GM21381 (cell line): Measurements from ENCODE around the gene KIF25.

Experiments used
- ATAC-seq: cut with Tn5 transposase; IDR thresholded peaks from one replicate; pipeline ENCODE4 v1.9.1; 2021; ENCODE audit warnings: mild to moderate bottlenecking, moderate library complexity; ENCODE audit not compliant: unreplicated experiment

The KIF25 gene

DNA sequence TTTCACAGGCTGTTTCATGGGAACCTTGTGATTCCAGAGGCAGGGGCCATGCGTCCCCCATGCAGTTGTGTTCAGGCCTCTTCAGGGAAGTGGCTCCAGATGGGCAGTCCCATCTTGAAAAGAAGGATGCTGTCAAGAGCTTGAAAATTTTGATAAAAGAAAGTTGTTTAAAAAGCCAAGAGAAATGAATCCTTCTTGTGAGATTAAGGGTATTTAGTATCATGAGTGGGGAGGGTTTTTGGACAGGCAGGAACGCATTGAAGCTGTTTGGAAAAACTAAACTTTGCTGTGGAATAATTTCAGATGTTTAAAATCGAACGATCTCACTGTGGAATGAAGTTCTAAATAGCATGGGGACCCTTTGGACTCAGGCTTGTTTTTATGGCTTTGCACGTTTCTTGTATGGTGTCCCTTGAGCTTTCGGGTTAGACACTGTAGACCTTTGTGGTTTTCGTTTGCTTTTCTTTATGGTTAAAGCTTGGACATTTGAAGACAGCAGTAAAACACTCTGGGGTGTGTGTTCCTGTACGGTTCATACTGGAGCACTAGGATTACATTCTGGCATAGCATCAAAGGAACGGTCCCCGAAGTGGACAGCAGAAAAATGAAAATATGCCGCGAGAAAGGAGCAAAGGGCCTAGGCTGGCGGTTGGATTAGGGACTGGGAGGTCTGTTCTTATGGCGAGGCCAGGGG, 18.2 kb downstream of the KIF25 start:
- ATAC-seq: no peak

DNA sequence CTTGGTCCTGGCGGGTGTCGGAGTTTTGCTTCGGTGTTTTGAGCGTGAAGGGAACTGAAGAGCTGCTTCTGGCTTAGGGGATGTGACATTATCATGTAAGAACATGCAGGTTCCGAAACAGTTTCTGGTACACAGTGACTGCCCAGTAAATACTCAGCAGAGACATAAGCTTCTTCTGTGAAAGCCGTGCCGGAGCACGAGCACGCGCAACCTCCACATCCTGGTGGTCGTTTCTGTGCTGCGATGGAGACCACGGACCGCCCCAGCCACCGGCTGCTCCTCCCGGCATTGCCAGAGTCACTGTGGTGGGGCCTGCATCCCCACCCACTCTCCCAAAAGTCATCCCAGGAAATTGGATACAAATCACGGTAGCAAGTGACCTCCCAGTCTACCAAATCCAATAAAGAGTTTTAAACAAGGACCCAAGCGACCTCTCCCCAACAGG, 18.7 kb downstream of the KIF25 start:
- ATAC-seq: no peak

DNA sequence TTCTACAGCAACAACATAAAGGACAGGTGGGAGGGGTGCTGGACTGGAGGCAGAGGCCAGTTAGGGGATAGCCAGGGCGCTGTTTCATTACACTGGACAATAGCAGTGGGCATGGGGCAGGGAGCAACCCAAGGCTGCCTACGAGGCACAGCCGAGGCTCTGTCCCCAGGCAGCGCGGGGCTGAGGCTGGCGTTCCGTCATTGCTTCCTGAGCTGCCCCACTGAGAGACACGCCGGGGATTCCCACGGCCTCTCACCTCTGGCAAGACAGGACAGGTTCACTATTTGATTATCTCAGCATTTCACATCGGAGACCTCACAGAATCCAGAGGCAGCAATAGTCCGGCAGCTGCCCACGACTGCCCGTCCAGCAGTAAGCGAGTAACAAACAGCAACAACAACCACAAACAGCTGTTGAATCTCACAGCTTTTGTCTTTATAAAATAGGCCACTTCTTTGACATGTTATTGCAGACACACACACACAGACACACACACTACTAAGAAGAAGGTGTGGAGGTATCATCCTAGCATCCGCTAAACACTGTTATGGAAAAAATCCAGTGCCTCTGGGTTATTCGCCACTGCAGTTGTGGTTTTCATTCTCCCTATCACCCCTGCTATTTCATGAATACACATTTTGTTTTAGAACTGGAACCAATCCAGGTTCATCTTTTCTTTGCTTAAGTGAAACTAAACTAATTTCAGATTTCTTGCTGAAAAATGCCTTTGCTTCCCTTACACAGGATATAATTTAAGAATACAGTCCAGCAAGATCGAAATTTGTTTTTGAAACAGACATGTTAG, 19.5 kb downstream of the KIF25 start:
- no peak for ATAC-seq

DNA sequence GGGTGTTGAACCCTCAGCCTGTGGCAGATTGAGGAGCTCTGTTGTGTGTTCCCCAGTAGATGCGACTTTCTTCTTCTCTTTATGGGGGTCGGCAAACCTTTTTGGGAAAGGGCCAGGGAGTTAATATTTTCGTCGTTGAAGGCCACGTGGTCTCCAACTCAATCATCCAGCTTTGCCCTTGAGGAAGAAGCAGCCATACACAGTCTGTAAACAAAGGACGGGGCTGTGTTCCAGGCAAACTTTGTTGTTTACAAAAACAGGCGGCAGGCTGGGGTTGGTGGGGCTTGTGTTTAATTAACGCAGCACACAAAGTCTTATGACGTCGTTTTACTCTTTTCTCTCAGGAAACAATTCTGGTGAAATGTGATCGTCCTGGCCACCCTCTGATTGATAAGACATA, 20.2 kb downstream of the KIF25 start:
- no peak for ATAC-seq

DNA sequence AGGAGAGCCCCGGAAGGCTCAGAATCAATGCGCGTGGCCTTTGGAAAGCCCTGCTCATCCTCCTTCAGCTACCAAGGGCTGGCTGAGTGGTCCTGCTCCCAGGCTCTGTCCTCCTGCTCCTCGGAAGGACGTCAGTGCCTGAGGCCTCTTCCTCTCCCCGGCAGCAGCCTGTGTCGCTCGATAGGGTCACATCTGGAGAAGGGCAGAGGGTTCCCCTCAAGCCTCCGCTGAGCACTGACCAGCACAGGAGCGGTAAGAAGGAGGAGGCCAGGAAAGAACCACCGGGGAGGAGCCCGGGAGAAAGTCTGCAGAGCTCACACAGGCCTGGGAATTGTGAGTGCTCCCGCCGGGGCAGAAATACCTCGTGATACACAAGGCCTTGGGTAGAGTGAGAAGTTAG, 21.2 kb downstream of the KIF25 start:
- no peak for ATAC-seq

DNA sequence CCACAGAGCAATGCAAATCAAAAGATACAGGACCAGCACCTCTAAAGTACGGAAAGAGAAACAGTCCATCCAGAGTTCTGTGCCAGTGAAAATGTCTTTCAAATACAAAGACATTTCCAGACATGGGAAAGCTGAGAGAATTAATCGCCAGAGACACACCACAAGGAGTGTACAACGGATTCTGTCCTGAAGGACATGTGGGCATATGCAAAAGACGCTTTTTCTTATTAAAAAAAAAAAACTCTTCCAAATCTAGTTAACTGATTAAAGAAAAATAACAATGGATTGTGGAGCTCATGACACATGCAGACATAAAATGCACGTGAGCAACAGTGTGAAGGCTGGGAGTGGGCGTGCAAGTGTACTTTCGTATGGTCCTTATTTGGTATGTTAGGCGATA, 22.8 kb downstream of the KIF25 start:
- ATAC-seq: no peak

DNA sequence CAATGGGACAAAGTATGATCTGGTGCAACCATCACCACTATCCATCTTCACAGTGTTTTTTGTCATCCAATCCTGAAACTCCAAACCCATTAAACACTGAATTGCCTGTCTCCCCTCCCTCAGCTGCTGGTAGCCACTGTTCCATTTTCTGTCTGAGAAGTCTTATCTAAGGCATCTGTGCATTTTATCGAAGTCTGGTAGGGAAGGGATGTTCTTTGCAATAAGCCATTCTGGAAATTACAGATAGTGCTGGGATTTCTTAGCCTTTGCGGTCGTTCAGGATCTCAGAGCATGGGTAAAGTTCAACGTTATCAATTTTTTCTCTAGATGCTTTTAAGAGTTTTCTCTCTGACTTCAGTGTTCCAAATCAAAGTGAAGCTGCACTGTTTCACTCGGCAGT, 24.1 kb downstream of the KIF25 start:
- no peak for ATAC-seq

DNA sequence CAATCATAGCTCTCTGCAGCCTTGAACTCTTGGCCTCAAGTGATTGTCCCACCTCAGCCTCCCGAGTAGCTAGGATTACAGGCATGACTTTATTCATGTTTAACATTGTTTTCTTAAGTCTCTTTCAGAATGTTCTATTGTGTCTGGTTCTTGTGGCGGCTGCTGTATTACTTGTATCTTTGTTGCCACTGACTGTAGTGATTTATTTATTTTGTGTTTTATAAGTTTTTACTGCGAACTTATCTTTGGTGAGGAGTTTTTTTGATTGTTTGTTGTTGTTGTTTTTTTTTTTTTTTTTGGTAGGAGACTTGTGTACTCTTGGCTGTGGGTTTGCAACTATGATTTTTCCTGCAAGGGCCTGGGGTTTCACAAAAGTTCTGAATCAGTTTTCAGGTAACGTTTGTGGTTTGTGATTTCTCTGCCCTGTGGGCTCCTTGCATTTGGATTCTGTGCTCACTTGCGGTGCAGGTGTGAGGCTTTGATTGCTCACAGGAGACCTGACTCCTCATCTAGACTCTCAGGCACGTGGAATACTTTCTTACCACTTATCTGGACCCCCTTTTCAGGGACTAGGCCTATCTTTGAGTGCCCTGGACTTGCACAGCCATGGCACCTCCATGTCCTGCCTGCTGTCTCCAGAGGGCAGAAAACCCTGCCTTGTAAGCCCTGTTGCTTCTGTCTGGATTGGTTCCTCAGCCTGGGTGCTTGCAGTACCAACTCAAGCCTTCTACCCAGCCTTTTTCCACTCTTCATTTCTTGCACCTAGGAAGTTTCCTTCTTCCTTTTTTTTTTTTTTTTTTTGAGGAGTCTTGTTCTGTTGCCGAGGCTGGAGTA, 25.2 kb downstream of the KIF25 start:
- ATAC-seq: no peak

DNA sequence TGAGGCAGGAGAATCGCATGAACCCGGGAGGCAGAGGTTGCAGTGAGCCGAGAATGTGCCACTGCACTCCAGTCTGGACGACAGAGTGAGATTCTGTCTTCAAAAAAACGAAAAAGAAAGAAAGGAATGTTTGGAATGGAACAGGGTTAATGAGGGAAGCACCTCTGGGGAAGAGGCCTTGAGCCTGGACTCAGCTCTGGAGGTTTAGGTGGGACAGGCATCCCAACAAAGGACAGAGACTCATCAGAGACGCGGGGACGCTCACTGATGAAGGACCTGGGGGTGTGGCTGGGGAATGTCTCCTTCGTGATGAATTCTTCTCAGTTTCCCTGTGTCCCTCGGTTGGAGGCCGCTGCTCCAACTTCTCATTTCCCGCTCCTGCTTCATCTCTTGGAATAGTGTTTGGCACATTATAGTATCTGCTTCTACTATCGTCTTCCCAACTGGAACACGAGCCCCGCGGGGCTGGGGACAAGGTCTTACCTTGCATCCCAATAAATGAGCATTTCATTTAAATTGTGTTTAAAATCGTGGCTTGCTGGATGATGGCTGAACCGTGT, 27.6 kb downstream of the KIF25 start:
- no peak for ATAC-seq

DNA sequence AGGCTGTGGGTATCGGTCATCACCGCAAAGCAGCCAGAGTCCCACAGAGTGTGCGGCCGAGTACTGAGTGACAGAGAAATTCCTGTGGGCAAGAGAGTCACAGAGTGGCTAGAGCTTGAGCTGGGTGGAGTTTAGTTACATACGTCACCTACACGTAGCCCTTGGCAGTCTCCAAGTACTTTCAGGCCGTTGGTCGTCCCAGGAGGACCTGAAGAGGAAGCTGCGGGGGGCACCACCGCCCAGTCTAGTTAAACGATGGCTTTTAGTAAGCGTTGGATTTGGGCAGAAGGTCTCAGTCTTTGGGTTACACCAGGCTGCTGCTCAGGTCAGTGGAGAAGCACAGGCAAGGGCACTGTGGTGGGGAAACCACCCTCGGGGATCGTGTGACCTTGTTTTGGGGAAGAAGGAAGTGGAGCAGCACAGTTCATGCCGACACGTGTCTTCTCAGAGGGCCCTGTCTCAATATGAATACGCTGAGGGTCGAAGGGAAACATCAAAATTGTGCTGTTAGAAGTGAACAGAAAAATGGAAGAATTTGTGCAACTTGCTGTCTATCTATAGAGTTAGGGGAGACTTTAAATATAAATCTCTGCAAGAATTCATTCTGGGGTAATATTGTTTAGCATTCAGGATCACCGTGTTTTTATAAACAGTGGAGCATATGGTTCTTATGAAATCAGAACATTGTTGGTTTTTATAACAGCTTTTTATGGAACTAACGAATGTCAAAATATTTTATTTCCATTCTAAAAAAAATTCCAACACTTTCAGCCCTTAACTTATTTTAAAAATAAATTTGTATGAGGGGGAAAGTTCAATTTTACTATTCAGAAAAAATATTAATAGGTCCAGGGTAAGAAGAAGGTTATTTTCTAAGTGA, 28.6 kb downstream of the KIF25 start:
- ATAC-seq: no peak

DNA sequence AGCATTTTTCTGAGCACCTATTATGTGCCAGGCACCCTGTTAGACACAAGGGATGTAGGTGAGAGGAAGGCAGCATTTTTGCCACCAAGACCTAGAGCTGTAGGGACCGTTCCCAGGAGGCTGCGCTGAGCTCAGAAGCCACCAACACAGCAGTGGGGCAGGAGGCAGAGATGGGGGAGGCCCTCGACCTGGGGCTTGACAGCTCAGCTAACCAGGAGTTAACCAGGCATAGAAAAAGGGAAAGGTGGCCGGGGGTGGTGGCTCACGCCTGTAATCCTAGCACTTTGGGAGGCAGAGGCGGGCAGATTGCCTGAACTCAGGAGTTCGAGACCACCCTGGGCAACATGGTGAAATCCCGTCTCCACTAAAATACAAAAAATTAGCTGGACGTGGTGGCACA, 29.5 kb downstream of the KIF25 start:
- ATAC-seq: no peak

DNA sequence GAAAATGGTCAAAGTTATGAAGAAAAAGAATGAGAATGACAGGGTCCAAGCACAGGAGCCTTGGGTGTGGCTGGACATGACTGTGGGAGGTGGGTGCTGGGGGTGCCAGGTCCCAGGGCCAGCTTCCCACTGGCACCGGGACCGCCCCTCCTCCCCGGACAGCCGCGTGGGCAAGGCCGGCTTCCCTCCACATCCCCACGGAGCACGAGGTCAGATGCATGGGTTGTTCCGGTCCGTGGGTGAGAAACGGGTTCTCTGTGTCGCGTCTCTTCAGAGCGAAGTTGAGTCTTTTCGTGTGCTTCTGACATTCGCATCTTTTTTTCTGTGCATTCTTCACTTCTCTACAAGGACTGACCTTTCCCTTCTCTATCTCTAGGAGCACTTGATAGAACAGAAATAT, 30.1 kb downstream of the KIF25 start:
- no peak for ATAC-seq

DNA sequence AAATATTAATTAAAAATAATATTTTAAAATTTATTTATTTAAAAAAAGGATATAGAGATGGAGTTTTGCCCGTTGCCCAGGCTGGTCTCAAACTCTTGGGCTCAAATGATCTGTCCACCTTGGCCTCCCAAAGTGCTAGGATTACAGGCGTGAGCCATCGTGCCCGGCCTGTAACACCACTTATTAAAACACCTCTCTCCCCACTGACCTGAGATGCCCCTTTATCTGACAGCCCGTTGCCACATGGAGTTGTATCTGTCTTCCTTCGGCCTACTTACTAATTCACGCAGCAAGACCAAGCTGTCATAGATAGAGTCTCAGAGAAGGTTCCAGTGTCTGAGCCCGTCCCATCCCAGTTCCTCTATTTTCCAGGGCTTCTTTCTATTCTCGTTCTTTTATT, 30.7 kb downstream of the KIF25 start:
- no peak for ATAC-seq

DNA sequence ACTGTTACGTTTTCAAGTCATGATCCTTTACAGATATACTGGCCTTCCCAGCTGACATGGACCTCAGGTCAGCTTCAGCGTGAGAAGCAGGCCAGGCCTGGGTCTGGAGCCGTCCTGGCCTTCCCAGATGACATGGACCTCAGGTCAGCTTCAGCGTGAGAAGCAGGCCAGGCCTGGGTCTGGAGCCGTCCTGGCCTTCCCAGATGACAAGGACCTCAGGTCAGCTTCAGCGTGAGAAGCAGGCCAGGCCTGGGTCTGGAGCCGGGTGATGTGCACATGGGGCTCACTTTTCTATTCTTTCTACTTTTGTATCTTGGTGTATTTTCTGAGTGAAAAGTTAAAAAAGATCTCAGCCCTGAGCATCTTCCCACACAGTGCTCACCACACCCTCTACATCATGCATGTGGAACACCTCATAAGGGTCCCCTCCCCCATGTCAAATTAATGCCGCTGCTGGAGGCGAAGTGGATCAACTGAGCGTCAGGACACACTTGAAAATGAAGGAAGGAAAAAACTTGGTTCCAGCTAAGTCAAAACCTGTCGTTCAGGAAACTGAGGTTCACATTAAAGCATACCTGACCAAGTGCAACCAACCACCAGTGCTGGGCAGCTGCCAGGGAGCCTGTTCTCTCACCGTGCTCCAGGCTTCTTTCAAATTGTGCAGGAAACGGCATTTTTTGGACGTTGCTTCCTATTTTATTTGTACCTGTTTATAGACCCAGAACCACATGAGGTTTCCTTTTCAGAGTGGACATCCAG, 32.2 kb downstream of the KIF25 start:
- ATAC-seq: no peak

DNA sequence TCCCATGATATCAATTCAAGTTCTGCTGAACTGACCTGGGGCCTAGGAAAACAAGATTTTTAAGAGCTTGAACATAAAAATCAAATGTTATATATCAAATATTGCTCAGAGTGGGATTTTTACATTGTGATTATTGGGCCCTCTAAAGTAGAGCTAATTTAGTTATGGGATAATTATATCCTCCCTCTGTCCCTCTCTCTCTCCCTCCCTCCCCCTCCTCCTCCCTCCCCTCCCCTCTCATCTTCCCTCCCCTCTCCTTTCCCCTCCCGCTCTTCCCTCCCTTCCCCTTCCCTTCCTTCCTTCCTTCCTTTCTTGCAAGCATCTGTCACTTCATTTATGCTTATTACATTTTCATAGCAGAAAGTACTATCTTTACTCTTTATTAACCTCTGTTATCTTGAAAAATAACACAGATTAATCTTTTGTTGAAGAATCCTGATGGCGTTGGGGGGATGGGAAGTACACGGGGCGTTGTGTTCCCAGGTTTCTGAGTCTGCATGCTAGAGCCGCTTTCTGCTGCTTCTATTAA, 32.8 kb downstream of the KIF25 start:
- no peak for ATAC-seq

DNA sequence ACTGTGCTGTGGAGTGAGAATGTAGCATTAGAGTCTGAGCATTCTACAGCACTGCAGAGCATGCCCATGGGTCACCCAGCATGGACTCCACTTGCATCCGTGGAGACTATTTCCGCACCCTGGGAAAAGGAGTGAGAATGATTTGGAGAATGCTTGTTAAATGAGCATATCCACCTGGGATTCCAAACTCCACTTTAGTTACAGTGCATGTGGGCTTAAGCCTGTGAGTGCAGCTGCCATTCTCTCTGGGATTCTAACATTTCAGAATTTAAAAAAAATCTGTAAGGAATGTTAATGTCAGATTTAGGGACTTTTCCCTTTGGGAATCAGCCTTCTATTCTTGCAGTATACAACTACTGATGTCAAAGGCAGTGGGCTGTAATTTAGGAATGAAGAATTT, 33.4 kb downstream of the KIF25 start:
- no peak for ATAC-seq

DNA sequence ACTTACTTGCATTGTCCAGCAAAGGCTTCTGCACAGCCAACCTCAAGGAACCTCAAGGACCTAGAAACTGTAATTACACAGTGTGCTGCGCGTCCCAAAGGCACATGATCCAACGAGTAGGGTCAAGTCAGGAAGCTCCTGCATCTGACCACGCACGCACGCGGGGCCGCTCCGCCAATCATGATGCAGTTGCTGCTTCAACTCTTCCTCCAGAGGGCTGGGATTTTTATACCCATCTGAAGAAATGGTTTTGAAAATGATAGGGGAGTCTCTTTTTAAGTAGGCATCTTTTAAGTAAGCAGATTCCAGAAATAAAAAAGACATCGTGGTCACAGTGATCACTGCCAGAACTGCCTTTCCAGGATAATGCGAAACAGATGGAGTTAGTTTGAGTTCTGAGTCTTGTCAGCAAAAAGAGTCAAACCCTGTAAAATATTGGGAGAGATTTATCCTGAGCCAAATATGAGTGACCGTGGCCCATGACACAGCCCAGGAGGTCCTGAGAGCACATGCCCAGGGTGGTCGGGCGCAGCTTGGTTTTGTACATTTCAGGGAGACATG, 34.0 kb downstream of the KIF25 start:
- no peak for ATAC-seq

DNA sequence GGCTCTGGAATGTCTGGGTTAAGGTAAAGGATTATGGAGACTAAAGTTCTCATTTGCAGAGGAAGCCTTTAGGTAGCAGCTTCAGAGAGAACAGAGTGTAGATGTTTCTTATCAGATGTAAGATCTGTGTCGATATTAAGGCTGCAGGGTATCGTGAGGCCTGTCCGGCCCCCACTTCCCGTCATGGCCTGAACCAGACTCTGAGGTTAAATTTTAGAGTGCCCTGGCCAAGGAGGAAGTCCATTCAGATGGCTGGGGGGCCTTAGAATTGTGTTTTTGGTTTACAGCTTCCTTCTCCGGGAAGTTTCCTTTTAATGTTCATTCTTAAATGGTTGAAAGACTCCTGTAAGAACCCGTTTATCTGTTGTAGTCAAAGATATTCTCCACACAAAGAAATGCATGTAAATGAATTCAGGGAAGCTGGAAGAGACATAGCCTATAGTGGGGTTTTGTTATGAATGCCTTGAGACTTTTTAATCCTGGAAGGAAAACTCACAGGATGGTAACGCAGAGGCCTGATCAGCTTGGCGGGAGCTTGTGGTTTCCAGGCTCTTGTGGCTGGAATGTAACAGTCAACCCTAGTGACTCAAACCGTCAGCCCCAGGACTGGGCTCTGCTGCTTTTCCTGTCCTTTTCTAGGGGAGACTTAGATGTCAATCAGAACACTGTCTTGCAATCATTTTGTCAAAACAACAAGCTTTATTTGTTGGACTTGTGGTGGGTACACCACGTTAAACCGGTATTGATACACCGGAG, 34.7 kb downstream of the KIF25 start:
- no peak for ATAC-seq
